ENCODE results near the gene CARD10. TPM values are rescaled to one million over a fixed set of nuclear protein-coding genes. Genes with fewer than 3 reads are reported as not detected.

The CARD10 gene
- total and polyA plus RNA-seq, 2 of the 13 experiments (the other 11 are each of a cell fraction or from before 2014, with no cell fraction given): 35.2 to 55.8 TPM

DNA sequence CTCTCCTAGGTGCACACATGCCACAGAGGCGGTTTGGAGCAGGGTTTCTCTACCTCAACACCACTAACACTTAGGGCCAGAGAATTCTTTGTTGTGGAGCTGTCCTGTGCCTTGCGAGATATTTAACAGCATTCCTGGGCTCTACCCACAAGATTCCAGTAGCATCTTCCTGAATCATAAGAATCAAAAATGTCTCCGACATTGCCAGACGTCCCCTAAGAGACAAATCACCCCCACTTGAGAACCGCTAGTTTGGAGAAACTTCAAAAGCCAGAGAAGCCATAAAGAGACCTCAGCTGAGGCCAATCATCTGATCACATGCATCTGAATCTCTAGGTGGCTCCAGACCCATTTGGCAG, 49.1 kb downstream of the CARD10 start (continued):
- TF ChIP-seq, protein P1, sequence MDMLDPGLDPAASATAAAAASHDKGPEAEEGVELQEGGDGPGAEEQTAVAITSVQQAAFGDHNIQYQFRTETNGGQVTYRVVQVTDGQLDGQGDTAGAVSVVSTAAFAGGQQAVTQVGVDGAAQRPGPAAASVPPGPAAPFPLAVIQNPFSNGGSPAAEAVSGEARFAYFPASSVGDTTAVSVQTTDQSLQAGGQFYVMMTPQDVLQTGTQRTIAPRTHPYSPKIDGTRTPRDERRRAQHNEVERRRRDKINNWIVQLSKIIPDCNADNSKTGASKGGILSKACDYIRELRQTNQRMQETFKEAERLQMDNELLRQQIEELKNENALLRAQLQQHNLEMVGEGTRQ (IDR thresholded peaks at IDR 0.05; ENCODE audit: low read depth, low read length): no peak
- TF ChIP-seq, protein P1 (CRISPR knock-in tag; IDR thresholded peaks at IDR 0.05; ENCODE audit: borderline replicate concordance): no peak

- Histone ChIP-seq H3K27ac (ENCODE audit: extremely low read length, insufficient read depth, low read length) (no peak overlapping the region), H3K9ac (ENCODE audit: insufficient read depth, low read depth, low read length) (no peak overlapping the region), H4K20me1 (ENCODE audit: insufficient read depth, low read length) (no peaks in the 10 kb centered on the region), H3K27me3 (ENCODE audit: control insufficient read depth in 1 of 2, insufficient read depth in 2 of 2, low read length in 2 of 2) (peaks cover 0 to 7% of the 10 kb centered on the region in 2 experiments; a peak in 3 of 5 replicates), H3K4me1 (ENCODE audit: insufficient read depth, low read length) (no peaks in the 10 kb centered on the region), H3K4me3 (replicated peaks in 1 of 3; ENCODE audit: insufficient read depth in 1 of 3, low read depth in 2 of 3, low read length in 3 of 3) (no peak overlapping the region), H2AFZ (ENCODE audit: low read length) (no peak overlapping the region), H3K36me3 (replicated peaks in 1 of 2; ENCODE audit: control insufficient read depth in 1 of 2, insufficient read depth in 2 of 2, low read length in 2 of 2) (no peaks in the 10 kb centered on the region), H3K79me2 (ENCODE audit: insufficient read depth, low read length) (no peaks in the 10 kb centered on the region), H3K9me3 (ENCODE audit: low read length) (no peaks in the 10 kb centered on the region), H3K4me2 (ENCODE audit: low read depth, low read length) (no peak overlapping the region)
- no TSS peak for BruUV-seq (replicated peaks)
- TF ChIP-seq FUBP1 (CRISPR knock-in tag; IDR thresholded peaks at IDR 0.05; ENCODE audit: borderline replicate concordance): no peak
- TF ChIP-seq SATB2 (CRISPR knock-in tag; IDR thresholded peaks at IDR 0.05): no peak
- no peak for TF ChIP-seq SP140L (CRISPR knock-in tag; IDR thresholded peaks at IDR 0.05; ENCODE audit: borderline replicate concordance)
- no peak for TF ChIP-seq MTA3 (CRISPR knock-in tag; IDR thresholded peaks at IDR 0.05)
- TF ChIP-seq, protein P2, sequence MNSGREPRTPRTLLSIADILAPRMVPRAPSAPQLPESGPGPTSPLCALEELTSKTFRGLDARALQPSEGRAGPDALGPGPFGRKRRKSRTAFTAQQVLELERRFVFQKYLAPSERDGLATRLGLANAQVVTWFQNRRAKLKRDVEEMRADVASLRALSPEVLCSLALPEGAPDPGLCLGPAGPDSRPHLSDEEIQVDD (CRISPR knock-in tag; IDR thresholded peaks at IDR 0.05; ENCODE audit: borderline replicate concordance): no peak
- TF ChIP-seq, protein P3, sequence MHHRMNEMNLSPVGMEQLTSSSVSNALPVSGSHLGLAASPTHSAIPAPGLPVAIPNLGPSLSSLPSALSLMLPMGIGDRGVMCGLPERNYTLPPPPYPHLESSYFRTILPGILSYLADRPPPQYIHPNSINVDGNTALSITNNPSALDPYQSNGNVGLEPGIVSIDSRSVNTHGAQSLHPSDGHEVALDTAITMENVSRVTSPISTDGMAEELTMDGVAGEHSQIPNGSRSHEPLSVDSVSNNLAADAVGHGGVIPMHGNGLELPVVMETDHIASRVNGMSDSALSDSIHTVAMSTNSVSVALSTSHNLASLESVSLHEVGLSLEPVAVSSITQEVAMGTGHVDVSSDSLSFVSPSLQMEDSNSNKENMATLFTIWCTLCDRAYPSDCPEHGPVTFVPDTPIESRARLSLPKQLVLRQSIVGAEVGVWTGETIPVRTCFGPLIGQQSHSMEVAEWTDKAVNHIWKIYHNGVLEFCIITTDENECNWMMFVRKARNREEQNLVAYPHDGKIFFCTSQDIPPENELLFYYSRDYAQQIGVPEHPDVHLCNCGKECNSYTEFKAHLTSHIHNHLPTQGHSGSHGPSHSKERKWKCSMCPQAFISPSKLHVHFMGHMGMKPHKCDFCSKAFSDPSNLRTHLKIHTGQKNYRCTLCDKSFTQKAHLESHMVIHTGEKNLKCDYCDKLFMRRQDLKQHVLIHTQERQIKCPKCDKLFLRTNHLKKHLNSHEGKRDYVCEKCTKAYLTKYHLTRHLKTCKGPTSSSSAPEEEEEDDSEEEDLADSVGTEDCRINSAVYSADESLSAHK (CRISPR knock-in tag; IDR thresholded peaks at IDR 0.05; ENCODE audit: borderline replicate concordance): no peak
- no peak for TF ChIP-seq PAX8 (CRISPR knock-in tag; IDR thresholded peaks at IDR 0.05; ENCODE audit: borderline replicate concordance)
- TF ChIP-seq TGIF2 (CRISPR knock-in tag; IDR thresholded peaks at IDR 0.05): no peak
- no peak for TF ChIP-seq EEA1 (CRISPR knock-in tag; IDR thresholded peaks at IDR 0.05; ENCODE audit: borderline replicate concordance)
- no peak for TF ChIP-seq ZBTB34 (CRISPR knock-in tag; IDR thresholded peaks at IDR 0.05)
- TF ChIP-seq ZNF20 (CRISPR knock-in tag; IDR thresholded peaks at IDR 0.05): no peak
- TF ChIP-seq ZNF883 (CRISPR knock-in tag; IDR thresholded peaks at IDR 0.05; ENCODE audit: not compliant biosample characterization): no peak
- intact Hi-C loops (cut with micrococcal nuclease; ENCODE audit: unreplicated experiment) (loop anchor here (10.0 kb wide), 1 partner anchor 55 kb away; no protein-coding TSS in a partner anchor), in situ Hi-C loops (cut with HindIII; ENCODE audit: extremely low pct_ligation_motif_present, low pct_unique_long_range_greater_than_20kb) (no loop called here)
- FAIRE-seq (no peak), DNase-seq (ENCODE audit: low spot score) (no peak), ATAC-seq (no peak)
- ChIA-PET CTCF (ENCODE audit: low intra/inter-chr PET ratio, low total read pairs) (no interaction called here), POLR2A (no interaction called here)
- WGBS (ENCODE audit: low lambda C conversion rate): 39% methylated on average over 3 of the region's 8 CpGs
Observed at GRCh38 chr22:37469416-37470086, 49.7 kb downstream of the CARD10 start.

Measured in HepG2 (cell line).